CD4-positive, CD25-positive, alpha-beta regulatory T cell (primary cell): ENCODE measurements around the gene NR5A2. TPM values are rescaled to one million over a fixed set of nuclear protein-coding genes. Genes with fewer than 3 reads are reported as not detected.

Experiments used
- ATAC-seq, 2 donors: fragments of 150-1000 bp; cut with Tn5 transposase; one replicate each; pipeline ENCODE4 v1.10.0; 2021; ENCODE audit warnings: low read depth in 2 of 2, moderate number of reproducible peaks in 2 of 2, moderate library complexity in 1 of 2
- DNase-seq, 3 donors: peaks; one replicate each; pipeline versions ENCODE4 v3.0.0 to v3.0.0-alpha.2; 2012 to 2022; ENCODE audit warnings: mixed read lengths in 1 of 3
- H3K27ac ChIP-seq: one replicate; pipeline ENCODE4 v1.7.0; 2013; ENCODE audit warnings: mild to moderate bottlenecking, low read length; ENCODE audit not compliant: insufficient read depth, poor library complexity, severe bottlenecking
- H3K27me3 ChIP-seq: one replicate; pipeline ENCODE4 v1.7.0; 2013; ENCODE audit warnings: low read length; ENCODE audit not compliant: control insufficient read depth, insufficient read depth
- H3K36me3 ChIP-seq: one replicate; pipeline ENCODE4 v1.7.0; 2013; ENCODE audit warnings: mild to moderate bottlenecking, low read length, moderate library complexity; ENCODE audit not compliant: control insufficient read depth, insufficient read depth
- H3K4me1 ChIP-seq: 2 replicates; pipeline ENCODE4 v1.7.0; 2013; ENCODE audit warnings: mild to moderate bottlenecking, low read length; ENCODE audit not compliant: insufficient read depth, control insufficient read depth, poor library complexity, severe bottlenecking
- H3K4me3 ChIP-seq: one replicate; pipeline ENCODE4 v1.7.0; 2013; ENCODE audit warnings: low read depth, mild to moderate bottlenecking, low read length, moderate library complexity
- H3K9me3 ChIP-seq, 2 experiments: 1 replicate in 1 of 2; 2 replicates in 1 of 2; pipeline ENCODE4 v1.7.0; 2013; ENCODE audit warnings: low read length in 2 of 2, mild to moderate bottlenecking in 1 of 2, moderate library complexity in 1 of 2; ENCODE audit not compliant: control insufficient read depth in 2 of 2
- H3K27ac Mint-ChIP-seq, 3 donors: one replicate each; pipeline ENCODE4 v1.8.0; 2020 to 2022; ENCODE audit warnings: mild to moderate bottlenecking in 3 of 3, mixed read lengths in 3 of 3, moderate library complexity in 2 of 3
- H3K27me3 Mint-ChIP-seq: one replicate; pipeline ENCODE4 v1.8.0; 2022; ENCODE audit warnings: mild to moderate bottlenecking, mixed read lengths
- H3K36me3 Mint-ChIP-seq: one replicate; pipeline ENCODE4 v1.8.0; 2020; ENCODE audit warnings: mixed read lengths
- H3K4me1 Mint-ChIP-seq, 4 donors: one replicate each; pipeline ENCODE4 v1.8.0; 2020 to 2022; ENCODE audit warnings: mixed read lengths in 4 of 4, mild to moderate bottlenecking in 1 of 4
- H3K4me3 Mint-ChIP-seq, 4 donors: one replicate each; pipeline ENCODE4 v1.8.0; 2020 to 2022; ENCODE audit warnings: mild to moderate bottlenecking in 4 of 4, mixed read lengths in 4 of 4, moderate library complexity in 3 of 4
- H3K9me3 Mint-ChIP-seq, 7 donors: one replicate each; pipeline ENCODE4 v1.8.0; 2020 to 2022; ENCODE audit warnings: mixed read lengths in 7 of 7, mild to moderate bottlenecking in 3 of 7, moderate library complexity in 2 of 7
- polyA plus RNA-seq, 4 donors: library from polyadenylated mRNA; unstranded; fragments of 300-500 nt; fragmentation: Illumina TruSeq; gene quantifications; one replicate each; pipeline ENCODE4 v1.2.3, GENCODE V29; 2021
- total RNA-seq: library from RNA; stranded (reverse); gene quantifications from one replicate; pipeline ENCODE4 v1.2.3, GENCODE V29; 2022

NR5A2 gene
- total and polyA plus RNA-seq, 5 donors from 2014 or later: not detected

- Mint-ChIP-seq H3K9me3 (peaks cover 0 to 5% (median 0%) of the 10 kb centered on the region in 7 donors), H3K4me3 (no peak overlapping the region), H3K27me3 (peaks cover 14% of the 10 kb centered on the region), H3K36me3 (no peaks in the 10 kb centered on the region), H3K27ac (no peak overlapping the region), H3K4me1 (peaks cover 2 to 9% (median 5%) of the 10 kb centered on the region in 4 donors)
- Histone ChIP-seq H3K9me3 (peaks cover 0 to 4% of the 10 kb centered on the region in 2 experiments), H3K4me1 (no peaks in the 10 kb centered on the region), H3K27me3 (no peaks in the 10 kb centered on the region), H3K36me3 (no peaks in the 10 kb centered on the region), H3K27ac (no peak overlapping the region), H3K4me3 (no peak overlapping the region)
- ATAC-seq: no peak
- DNase-seq: no peak
Measured at GRCh38 chr1:200213921-200214320, 186.4 kb downstream of the NR5A2 start.

GRCh38 chr1:200215350-200215749 is 187.8 kb downstream of the NR5A2 start:
- Mint-ChIP-seq H3K36me3 (no peaks in the 10 kb centered on the region), H3K4me3 (no peak overlapping the region), H3K4me1 (peaks cover 2 to 9% (median 5%) of the 10 kb centered on the region in 4 donors), H3K27me3 (peaks cover 14% of the 10 kb centered on the region), H3K9me3 (peaks cover 0 to 5% (median 0%) of the 10 kb centered on the region in 7 donors), H3K27ac (no peak overlapping the region)
- no peak overlapping the region for H3K4me3 ChIP-seq
- no peaks in the 10 kb centered on the region for H3K27me3 ChIP-seq
- no peak overlapping the region for H3K27ac ChIP-seq
- no peaks in the 10 kb centered on the region for H3K4me1 ChIP-seq
- peaks cover 0 to 4% of the 10 kb centered on the region in 2 experiments for H3K9me3 ChIP-seq
- DNase-seq (no peak), ATAC-seq (no peak)
- H3K36me3 ChIP-seq: no peaks in the 10 kb centered on the region

GRCh38 chr1:200217703-200218102 is 190.2 kb downstream of the NR5A2 start:
- H3K9me3 Mint-ChIP-seq: peaks cover 0 to 5% (median 0%) of the 10 kb centered on the region in 7 donors
- no peak overlapping the region for H3K4me3 ChIP-seq
- no peaks in the 10 kb centered on the region for H3K27me3 ChIP-seq
- H3K4me1 ChIP-seq: no peaks in the 10 kb centered on the region
- no peak overlapping the region for H3K27ac ChIP-seq
- H3K4me3 Mint-ChIP-seq: no peak overlapping the region
- peaks cover 5 to 15% (median 7%) of the 10 kb centered on the region in 4 donors for H3K4me1 Mint-ChIP-seq
- DNase-seq (peak in 1 of 3 donors; percentile 71), ATAC-seq (peak in 1 of 2 donors; percentile 52)
- H3K27me3 Mint-ChIP-seq: peaks cover 14% of the 10 kb centered on the region
- H3K9me3 ChIP-seq: peaks cover 0 to 4% of the 10 kb centered on the region in 2 experiments
- peak overlapping the region in 2 of 3 donors; percentile 47 to 48 for H3K27ac Mint-ChIP-seq
- H3K36me3 ChIP-seq: no peaks in the 10 kb centered on the region
- H3K36me3 Mint-ChIP-seq: peaks cover 4% of the 10 kb centered on the region

- ATAC-seq (no peak), DNase-seq (peak in 1 of 3 donors; percentile 26)
- Mint-ChIP-seq H3K4me3 (no peak overlapping the region), H3K4me1 (peaks cover 17 to 35% (median 24%) of the 10 kb centered on the region in 4 donors), H3K36me3 (peaks cover 4% of the 10 kb centered on the region), H3K27me3 (peaks cover 11% of the 10 kb centered on the region), H3K27ac (no peak overlapping the region), H3K9me3 (peaks cover 0 to 2% (median 0%) of the 10 kb centered on the region in 7 donors)
- H3K4me3 ChIP-seq: no peak overlapping the region
- H3K9me3 ChIP-seq: no peaks in the 10 kb centered on the region
- H3K27me3 ChIP-seq: no peaks in the 10 kb centered on the region
- no peak overlapping the region for H3K27ac ChIP-seq
- H3K4me1 ChIP-seq: peaks cover 16% of the 10 kb centered on the region
- H3K36me3 ChIP-seq: no peaks in the 10 kb centered on the region
Measured at GRCh38 chr1:200221614-200222282, 194.2 kb downstream of the NR5A2 start.

GRCh38 chr1:200223207-200223606 is 195.7 kb downstream of the NR5A2 start:
- Histone ChIP-seq H3K4me1 (peaks cover 18% of the 10 kb centered on the region), H3K9me3 (no peaks in the 10 kb centered on the region), H3K27ac (no peak overlapping the region), H3K36me3 (no peaks in the 10 kb centered on the region), H3K27me3 (no peaks in the 10 kb centered on the region), H3K4me3 (no peak overlapping the region)
- Mint-ChIP-seq H3K9me3 (peaks cover 0 to 2% (median 0%) of the 10 kb centered on the region in 7 donors), H3K4me1 (peaks cover 16 to 38% (median 28%) of the 10 kb centered on the region in 4 donors), H3K4me3 (no peak overlapping the region), H3K27ac (peak overlapping the region in 2 of 3 donors; percentile 7 to 22), H3K36me3 (peaks cover 4% of the 10 kb centered on the region), H3K27me3 (peaks cover 11% of the 10 kb centered on the region)
- ATAC-seq (no peak), DNase-seq (no peak)

- Histone ChIP-seq H3K4me3 (no peak overlapping the region), H3K27ac (no peak overlapping the region), H3K9me3 (no peaks in the 10 kb centered on the region), H3K36me3 (no peaks in the 10 kb centered on the region), H3K27me3 (no peaks in the 10 kb centered on the region), H3K4me1 (peaks cover 18% of the 10 kb centered on the region)
- peaks cover 11% of the 10 kb centered on the region for H3K27me3 Mint-ChIP-seq
- H3K9me3 Mint-ChIP-seq: peaks cover 0 to 2% (median 0%) of the 10 kb centered on the region in 7 donors
- DNase-seq (no peak), ATAC-seq (no peak)
- H3K27ac Mint-ChIP-seq: peak overlapping the region in 1 of 3 donors; percentile 22
- peaks cover 4% of the 10 kb centered on the region for H3K36me3 Mint-ChIP-seq
- no peak overlapping the region for H3K4me3 Mint-ChIP-seq
- peaks cover 19 to 39% (median 29%) of the 10 kb centered on the region in 4 donors for H3K4me1 Mint-ChIP-seq
Measured at GRCh38 chr1:200223613-200224012, 196.1 kb downstream of the NR5A2 start.

GRCh38 chr1:200224315-200224714 is 196.8 kb downstream of the NR5A2 start:
- Histone ChIP-seq H3K27me3 (no peaks in the 10 kb centered on the region), H3K4me1 (peaks cover 18% of the 10 kb centered on the region), H3K36me3 (no peaks in the 10 kb centered on the region), H3K4me3 (no peak overlapping the region), H3K27ac (no peak overlapping the region), H3K9me3 (no peaks in the 10 kb centered on the region)
- peaks cover 4% of the 10 kb centered on the region for H3K36me3 Mint-ChIP-seq
- peaks cover 11% of the 10 kb centered on the region for H3K27me3 Mint-ChIP-seq
- H3K9me3 Mint-ChIP-seq: peaks cover 0 to 2% (median 0%) of the 10 kb centered on the region in 7 donors
- peaks cover 19 to 39% (median 29%) of the 10 kb centered on the region in 4 donors for H3K4me1 Mint-ChIP-seq
- no peak for ATAC-seq
- no peak for DNase-seq
- H3K4me3 Mint-ChIP-seq: no peak overlapping the region
- no peak overlapping the region for H3K27ac Mint-ChIP-seq
